Coronary artery (tissue), 2 donors: Measurements from ENCODE around the gene CABLES1.

ENCODE experiments used
- DNase-seq: peaks from one replicate; pipeline ENCODE4 v3.0.0-alpha.2; 2017; ENCODE audit warnings: low spot score
- H3K27ac ChIP-seq, 2 donors: fragments of 200-600 bp; sonication (generic); one replicate each; pipeline ENCODE4 v1.5.1; 2016 to 2019
- H3K4me3 ChIP-seq: fragments of 200-600 bp; sonication (generic); 2 replicates; pipeline ENCODE4 v1.5.1; 2016; ENCODE audit warnings: mild to moderate bottlenecking, moderate library complexity
- CTCF ChIP-seq: fragments of 200-600 bp; sonication (generic); IDR thresholded peaks from one replicate; pipeline ENCODE4 v1.5.1; 2019; ENCODE audit warnings: antibody characterized with exemption

Gene CABLES1

GRCh38 chr18:23127090-23127489 is 8.2 kb upstream of the CABLES1 start:
- no peak for TF ChIP-seq CTCF
- DNase-seq: no peak
- Histone ChIP-seq H3K27ac (no peak overlapping the region), H3K4me3 (no peak overlapping the region)

GRCh38 chr18:23129355-23130002 is 5.8 kb upstream of the CABLES1 start:
- no peak overlapping the region for H3K4me3 ChIP-seq
- no peak for TF ChIP-seq CTCF
- DNase-seq: no peak
- peak overlapping the region in 1 of 2 donors; percentile 2 for H3K27ac ChIP-seq

- Histone ChIP-seq H3K4me3 (no peak overlapping the region), H3K27ac (no peak overlapping the region)
- DNase-seq: no peak
- peak; percentile 69 for TF ChIP-seq CTCF
Observed at GRCh38 chr18:23131693-23132319, 3.5 kb upstream of the CABLES1 start.

GRCh38 chr18:23133860-23134779 is 1.2 kb upstream of the CABLES1 start:
- no peak for DNase-seq

GRCh38 chr18:23135550-23136325 is 453 bp downstream of the CABLES1 start:
- no peak for DNase-seq
- Histone ChIP-seq H3K4me3 (peak overlapping the region; percentile 94), H3K27ac (peak overlapping the region; percentile 69 to 96)
- TF ChIP-seq CTCF: no peak

More at GRCh38 chr18:23133860-23134779, 1.2 kb upstream of the CABLES1 start:
- Histone ChIP-seq H3K4me3 (peak overlapping the region; percentile 94), H3K27ac (peak overlapping the region in 1 of 2 donors; percentile 96)
- TF ChIP-seq CTCF: no peak

- no peak for TF ChIP-seq CTCF
- Histone ChIP-seq H3K27ac (peak overlapping the region; percentile 69 to 96), H3K4me3 (peak overlapping the region; percentile 94)
- DNase-seq: peak; percentile 80
Observed at GRCh38 chr18:23136326-23137096, 1.2 kb downstream of the CABLES1 start.
